NCI-H774 (cell line): ENCODE results near the gene MIB2.
A peak's percentile ranks its signal among the peaks of the same experiment; 100 is the strongest.
"Not testable (repeated sequence)": the region's sequence is repeated elsewhere in the genome, so short reads cannot be mapped to it uniquely, and the experiment has no call there.

Experiments used
- DNase-seq: peaks from one replicate; lab custom pipeline; 2025; lab: John Stamatoyannopoulos, UW

The MIB2 gene

GRCh38 chr1:1615256-1616044 is at the start of gene MIB2:
TSS of gene MIB2 (plus strand) at chr1:1615500. CDS start at chr1:1623453, 7,953 bp downstream.
- peak; percentile 90 for DNase-seq

GRCh38 chr1:1567152-1567875 is 48.0 kb upstream of the MIB2 start:
- DNase-seq = no peak

- DNase-seq = no peak
Observed at GRCh38 chr1:1567891-1568291, 47.4 kb upstream of the MIB2 start.

GRCh38 chr1:1569341-1569740 is 46.0 kb upstream of the MIB2 start:
- no peak for DNase-seq

GRCh38 chr1:1573843-1574720 is 41.2 kb upstream of the MIB2 start:
- DNase-seq = peak; percentile 25

GRCh38 chr1:1574721-1575537 is 40.4 kb upstream of the MIB2 start, which contains the start of gene SSU72:
TSS of gene SSU72 (minus strand) at chr1:1574863. CDS start at chr1:1574557, 306 bp downstream.
- DNase-seq = peak; percentile 71

GRCh38 chr1:1577367-1578011 is 37.8 kb upstream of the MIB2 start:
- DNase-seq = no peak

- DNase-seq = no peak
Observed at GRCh38 chr1:1578371-1578940, 36.8 kb upstream of the MIB2 start.

GRCh38 chr1:1582585-1583346 is 32.5 kb upstream of the MIB2 start:
- no peak for DNase-seq

GRCh38 chr1:1583347-1584010 is 31.8 kb upstream of the MIB2 start:
- DNase-seq = no peak

- no peak for DNase-seq
Observed at GRCh38 chr1:1591452-1591851, 23.8 kb upstream of the MIB2 start.

- no peak for DNase-seq
Observed at GRCh38 chr1:1593834-1594601, 21.3 kb upstream of the MIB2 start.

- DNase-seq = no peak
Observed at GRCh38 chr1:1594602-1595260, 20.6 kb upstream of the MIB2 start.

- DNase-seq = not testable (repeated sequence)
Observed at GRCh38 chr1:1595341-1595740, 20.0 kb upstream of the MIB2 start.

GRCh38 chr1:1596493-1597274 is 18.6 kb upstream of the MIB2 start:
- no peak for DNase-seq

GRCh38 chr1:1597275-1597930 is 17.9 kb upstream of the MIB2 start:
- no peak for DNase-seq
